Neural cell (in vitro differentiated cells): ENCODE results near the gene NME3. TPM values are rescaled to one million over a fixed set of nuclear protein-coding genes. Genes with fewer than 3 reads are reported as not detected.

ENCODE experiments used
- H2AFZ ChIP-seq: fragments of 200-600, 300-800 bp; sonication (generic), shearing (Covaris generic); 2 replicates; pipeline ENCODE4 v1.6.0; 2014; ENCODE audit warnings: low read depth, mild to moderate bottlenecking, antibody characterized with exemption, low read length, moderate library complexity
- H3F3A ChIP-seq: fragments of 200-600 bp; shearing (Covaris generic); 2 replicates; pipeline ENCODE4 v1.6.1; 2016; ENCODE audit warnings: mild to moderate bottlenecking, moderate library complexity, mixed read lengths, antibody characterized with exemption, low read length; ENCODE audit not compliant: insufficient read depth, poor library complexity, severe bottlenecking
- H3K27ac ChIP-seq: fragments of 200-600, 300-800 bp; sonication (generic), shearing (Covaris generic); 2 replicates; pipeline ENCODE4 v1.5.1; 2014; ENCODE audit warnings: mild to moderate bottlenecking, low read length, moderate library complexity
- H3K27me3 ChIP-seq: fragments of 300-800, 200-600 bp; sonication (generic), shearing (Covaris generic); 2 replicates; pipeline ENCODE4 v1.6.0; 2014; ENCODE audit warnings: mild to moderate bottlenecking, low read depth, low read length, moderate library complexity; ENCODE audit not compliant: insufficient read depth
- H3K36me3 ChIP-seq: fragments of 300-800, 200-600 bp; sonication (generic), shearing (Covaris generic); 2 replicates; pipeline ENCODE4 v1.5.1; 2014; ENCODE audit warnings: mild to moderate bottlenecking, antibody characterized with exemption, low read length, moderate library complexity; ENCODE audit not compliant: insufficient read depth
- H3K4me2 ChIP-seq: fragments of 300-800, 200-600 bp; sonication (generic), shearing (Covaris generic); 2 replicates; pipeline ENCODE4 v1.6.0; 2014; ENCODE audit warnings: mild to moderate bottlenecking, low read length
- H3K4me3 ChIP-seq: fragments of 300-800, 200-600 bp; sonication (generic), shearing (Covaris generic); 2 replicates; pipeline ENCODE4 v1.5.1; 2014; ENCODE audit warnings: mild to moderate bottlenecking, low read length, moderate library complexity
- H3K79me2 ChIP-seq: fragments of 200-600 bp; shearing (Covaris generic); replicated peaks from 2 replicates; pipeline ENCODE4 v1.6.0; 2014; ENCODE audit warnings: mild to moderate bottlenecking, low read length, moderate library complexity; ENCODE audit not compliant: insufficient read depth
- H3K9ac ChIP-seq: fragments of 300-800, 200-600 bp; sonication (generic), shearing (Covaris generic); 2 replicates; pipeline ENCODE4 v1.6.1; 2016; ENCODE audit warnings: mild to moderate bottlenecking, low read length, mixed read lengths
- H3K9me2 ChIP-seq: fragments of 200-600 bp; shearing (Covaris generic); 2 replicates; pipeline ENCODE4 v1.6.1; 2016; ENCODE audit warnings: mild to moderate bottlenecking, low read length, mixed read lengths; ENCODE audit not compliant: insufficient read depth
- H3K9me3 ChIP-seq: fragments of 200-600, 300-800 bp; sonication (generic), shearing (Covaris generic); 2 replicates; pipeline ENCODE4 v1.6.1; 2016; ENCODE audit warnings: mild to moderate bottlenecking, mixed run types, low read length, moderate library complexity, mixed read lengths
- H4K20me1 ChIP-seq: fragments of 200-600 bp; shearing (Covaris generic); 2 replicates; pipeline ENCODE4 v1.6.1; 2016; ENCODE audit warnings: mild to moderate bottlenecking, mixed run types; ENCODE audit not compliant: insufficient read depth
- EP300 ChIP-seq: fragments of 450-650 bp; conservative IDR thresholded peaks from 2 replicates; pipeline ENCODE4 v1.6.1; 2014; ENCODE audit warnings: antibody characterized with exemption, mild to moderate bottlenecking, moderate library complexity; ENCODE audit not compliant: poor library complexity, severe bottlenecking
- EZH2 ChIP-seq: fragments of 200-600, 300-800 bp; shearing (Covaris generic), sonication (generic); IDR thresholded peaks from 2 replicates; pipeline ENCODE4 v1.6.1; 2014; ENCODE audit warnings: antibody characterized with exemption, low read length, borderline replicate concordance, mild to moderate bottlenecking; ENCODE audit not compliant: insufficient read depth, poor library complexity, severe bottlenecking
- MXI1 ChIP-seq: fragments of 450-650 bp; conservative IDR thresholded peaks from 2 replicates; pipeline ENCODE4 v1.6.1; 2014; ENCODE audit warnings: antibody characterized with exemption, mild to moderate bottlenecking; ENCODE audit not compliant: poor library complexity, severe bottlenecking
- POLR2AphosphoS5 ChIP-seq: IDR thresholded peaks from 2 replicates; pipeline ENCODE4 v1.6.1; 2012
- RAD21 ChIP-seq: fragments of 450-650 bp; conservative IDR thresholded peaks from 2 replicates; pipeline ENCODE4 v1.6.1; 2014; ENCODE audit warnings: antibody characterized with exemption, mild to moderate bottlenecking, moderate library complexity
- SMC3 ChIP-seq: fragments of 450-650 bp; conservative IDR thresholded peaks from 2 replicates; pipeline ENCODE4 v1.6.1; 2014; ENCODE audit warnings: antibody characterized with exemption, mild to moderate bottlenecking, moderate library complexity; ENCODE audit not compliant: poor library complexity
- TAF1 ChIP-seq: IDR thresholded peaks from 2 replicates; pipeline ENCODE4 v1.6.1; 2012; ENCODE audit warnings: low read depth
- polyA plus RNA-seq: library from polyadenylated mRNA; depleted of rRNA; stranded (reverse); fragments of >200 nt; gene quantifications from 2 replicates; pipeline ENCODE4 v1.2.3, GENCODE V29; 2014
- TF ChIP-seq, protein P1 (sequence below): IDR thresholded peaks from 2 replicates; pipeline ENCODE4 v1.6.1; 2012; ENCODE audit warnings: borderline replicate concordance
- TF ChIP-seq, protein P2 (sequence below): fragments of 450-650 bp; IDR thresholded peaks from 2 replicates; pipeline ENCODE4 v1.5.1; 2014; ENCODE audit warnings: antibody characterized with exemption, mild to moderate bottlenecking, moderate library complexity; ENCODE audit not compliant: poor library complexity, severe bottlenecking

Gene NME3
- polyA plus RNA-seq, 1 donor from 2014 or later: 102 TPM

DNA sequence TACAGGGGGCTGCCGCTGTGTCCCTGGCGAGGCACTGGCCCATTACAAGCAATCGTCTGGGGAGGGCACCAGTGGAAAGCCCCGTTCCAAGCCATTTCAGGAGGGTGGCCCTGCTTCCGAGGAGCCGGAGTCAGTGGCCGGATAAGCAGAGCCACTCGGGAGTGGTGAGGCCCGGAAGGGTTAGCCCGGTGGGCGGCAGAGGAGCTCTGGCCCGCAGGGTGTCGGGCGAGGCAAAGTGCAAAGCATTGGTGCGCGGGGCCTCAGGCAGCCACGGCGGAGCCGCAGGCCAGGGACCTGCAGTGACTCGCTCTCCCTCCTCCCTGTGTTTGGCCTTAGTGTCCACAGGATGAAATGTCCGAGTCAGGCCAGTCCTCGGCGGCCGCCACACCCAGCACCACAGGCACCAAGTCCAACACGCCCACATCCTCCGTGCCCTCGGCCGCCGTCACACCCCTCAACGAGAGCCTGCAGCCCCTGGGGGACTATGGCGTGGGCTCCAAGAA lies 24.6 kb downstream of the NME3 start:
- H3K79me2 ChIP-seq: no peaks in the 10 kb centered on the region
- no peak overlapping the region for H3K27ac ChIP-seq
- no peak overlapping the region for H3K4me3 ChIP-seq
- H3K9me3 ChIP-seq: no peaks in the 10 kb centered on the region
- no peak overlapping the region for H2AFZ ChIP-seq
- no peaks in the 10 kb centered on the region for H4K20me1 ChIP-seq
- TF ChIP-seq TAF1: no peak
- TF ChIP-seq POLR2AphosphoS5: no peak
- TF ChIP-seq SMC3: no peak
- TF ChIP-seq EZH2: no peak
- TF ChIP-seq, protein P1, sequence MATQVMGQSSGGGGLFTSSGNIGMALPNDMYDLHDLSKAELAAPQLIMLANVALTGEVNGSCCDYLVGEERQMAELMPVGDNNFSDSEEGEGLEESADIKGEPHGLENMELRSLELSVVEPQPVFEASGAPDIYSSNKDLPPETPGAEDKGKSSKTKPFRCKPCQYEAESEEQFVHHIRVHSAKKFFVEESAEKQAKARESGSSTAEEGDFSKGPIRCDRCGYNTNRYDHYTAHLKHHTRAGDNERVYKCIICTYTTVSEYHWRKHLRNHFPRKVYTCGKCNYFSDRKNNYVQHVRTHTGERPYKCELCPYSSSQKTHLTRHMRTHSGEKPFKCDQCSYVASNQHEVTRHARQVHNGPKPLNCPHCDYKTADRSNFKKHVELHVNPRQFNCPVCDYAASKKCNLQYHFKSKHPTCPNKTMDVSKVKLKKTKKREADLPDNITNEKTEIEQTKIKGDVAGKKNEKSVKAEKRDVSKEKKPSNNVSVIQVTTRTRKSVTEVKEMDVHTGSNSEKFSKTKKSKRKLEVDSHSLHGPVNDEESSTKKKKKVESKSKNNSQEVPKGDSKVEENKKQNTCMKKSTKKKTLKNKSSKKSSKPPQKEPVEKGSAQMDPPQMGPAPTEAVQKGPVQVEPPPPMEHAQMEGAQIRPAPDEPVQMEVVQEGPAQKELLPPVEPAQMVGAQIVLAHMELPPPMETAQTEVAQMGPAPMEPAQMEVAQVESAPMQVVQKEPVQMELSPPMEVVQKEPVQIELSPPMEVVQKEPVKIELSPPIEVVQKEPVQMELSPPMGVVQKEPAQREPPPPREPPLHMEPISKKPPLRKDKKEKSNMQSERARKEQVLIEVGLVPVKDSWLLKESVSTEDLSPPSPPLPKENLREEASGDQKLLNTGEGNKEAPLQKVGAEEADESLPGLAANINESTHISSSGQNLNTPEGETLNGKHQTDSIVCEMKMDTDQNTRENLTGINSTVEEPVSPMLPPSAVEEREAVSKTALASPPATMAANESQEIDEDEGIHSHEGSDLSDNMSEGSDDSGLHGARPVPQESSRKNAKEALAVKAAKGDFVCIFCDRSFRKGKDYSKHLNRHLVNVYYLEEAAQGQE: no peak
- TF ChIP-seq EP300: no peak
- no peak for TF ChIP-seq MXI1
- TF ChIP-seq, protein P2, sequence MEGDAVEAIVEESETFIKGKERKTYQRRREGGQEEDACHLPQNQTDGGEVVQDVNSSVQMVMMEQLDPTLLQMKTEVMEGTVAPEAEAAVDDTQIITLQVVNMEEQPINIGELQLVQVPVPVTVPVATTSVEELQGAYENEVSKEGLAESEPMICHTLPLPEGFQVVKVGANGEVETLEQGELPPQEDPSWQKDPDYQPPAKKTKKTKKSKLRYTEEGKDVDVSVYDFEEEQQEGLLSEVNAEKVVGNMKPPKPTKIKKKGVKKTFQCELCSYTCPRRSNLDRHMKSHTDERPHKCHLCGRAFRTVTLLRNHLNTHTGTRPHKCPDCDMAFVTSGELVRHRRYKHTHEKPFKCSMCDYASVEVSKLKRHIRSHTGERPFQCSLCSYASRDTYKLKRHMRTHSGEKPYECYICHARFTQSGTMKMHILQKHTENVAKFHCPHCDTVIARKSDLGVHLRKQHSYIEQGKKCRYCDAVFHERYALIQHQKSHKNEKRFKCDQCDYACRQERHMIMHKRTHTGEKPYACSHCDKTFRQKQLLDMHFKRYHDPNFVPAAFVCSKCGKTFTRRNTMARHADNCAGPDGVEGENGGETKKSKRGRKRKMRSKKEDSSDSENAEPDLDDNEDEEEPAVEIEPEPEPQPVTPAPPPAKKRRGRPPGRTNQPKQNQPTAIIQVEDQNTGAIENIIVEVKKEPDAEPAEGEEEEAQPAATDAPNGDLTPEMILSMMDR: no peak
- TF ChIP-seq RAD21: no peak
- no peaks in the 10 kb centered on the region for H3F3A ChIP-seq
- H3K9me2 ChIP-seq: no peaks in the 10 kb centered on the region
- H3K27me3 ChIP-seq: no peaks in the 10 kb centered on the region
- no peak overlapping the region for H3K9ac ChIP-seq
- H3K36me3 ChIP-seq: peaks cover 7% of the 10 kb centered on the region
- H3K4me2 ChIP-seq: no peak overlapping the region

DNA sequence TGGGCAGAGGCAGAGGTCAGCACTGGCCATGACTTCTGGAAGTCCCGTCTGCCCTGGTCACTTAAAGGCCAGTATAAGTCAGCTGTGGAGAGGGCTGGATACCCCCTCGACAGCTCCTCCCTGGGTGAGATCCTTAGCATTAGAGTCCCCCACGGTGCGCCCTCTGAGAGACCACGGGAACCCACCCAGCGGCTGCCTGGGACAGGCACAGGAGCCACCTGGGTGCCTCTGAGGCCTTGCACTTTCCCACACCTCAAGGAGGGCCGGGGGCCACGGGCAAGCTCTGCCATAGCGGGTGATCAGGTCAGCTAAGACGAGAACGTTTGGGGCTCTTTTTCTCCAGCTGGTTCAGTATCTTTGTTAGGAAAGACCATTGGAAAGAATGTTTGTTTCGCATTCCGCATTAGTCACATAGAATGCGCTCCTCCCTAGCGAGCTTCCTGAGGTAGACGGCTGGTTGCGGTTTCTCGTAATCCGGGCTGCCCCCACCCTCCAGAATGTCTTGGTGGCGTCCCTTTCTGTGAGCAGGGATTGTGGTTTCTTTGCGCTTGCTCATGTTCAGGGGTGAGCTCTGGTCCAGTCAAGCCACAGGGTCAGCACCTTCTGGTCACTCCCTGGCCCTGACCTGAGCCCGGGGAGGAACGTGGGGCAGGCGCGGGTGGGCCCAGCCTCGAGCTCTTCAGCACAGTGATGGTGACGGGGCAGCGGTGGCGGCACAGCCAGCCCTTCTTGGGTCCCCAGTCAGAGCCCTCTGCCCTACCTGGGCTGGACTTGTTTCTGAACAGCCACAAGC lies 25.2 kb downstream of the NME3 start:
- TF ChIP-seq RAD21 (no peak), EP300 (no peak), POLR2AphosphoS5 (no peak), TAF1 (no peak), MXI1 (no peak), SMC3 (no peak), EZH2 (no peak)
- TF ChIP-seq, protein P2: no peak
- TF ChIP-seq, protein P1: no peak

More for the DNA sequence above, 25.2 kb downstream of the NME3 start:
- Histone ChIP-seq H4K20me1 (no peaks in the 10 kb centered on the region), H2AFZ (no peak overlapping the region), H3K9ac (no peak overlapping the region), H3K9me2 (no peaks in the 10 kb centered on the region), H3K27ac (no peak overlapping the region), H3K36me3 (peaks cover 7% of the 10 kb centered on the region), H3K4me3 (no peak overlapping the region), H3K9me3 (no peaks in the 10 kb centered on the region), H3K79me2 (no peaks in the 10 kb centered on the region), H3K4me2 (no peak overlapping the region), H3F3A (no peaks in the 10 kb centered on the region), H3K27me3 (no peaks in the 10 kb centered on the region)
